GM23248 (cell line): ENCODE results near the gene EFNB2. TPM values are rescaled to one million over a fixed set of nuclear protein-coding genes. Genes with fewer than 3 reads are reported as not detected.

ENCODE experiments used
- DNase-seq: peaks from one replicate; pipeline ENCODE4 v3.0.0-alpha.2; 2015
- H2AFZ ChIP-seq: fragments of 200-600 bp; sonication (generic); 2 replicates; pipeline ENCODE4 v1.6.1; 2016; ENCODE audit warnings: antibody characterized with exemption
- H3F3A ChIP-seq: fragments of 200-600 bp; sonication (generic); 2 replicates; pipeline ENCODE4 v1.6.1; 2016; ENCODE audit warnings: mild to moderate bottlenecking, antibody characterized with exemption, mixed run types; ENCODE audit not compliant: insufficient read depth
- H3K27ac ChIP-seq: fragments of 200-600 bp; sonication (generic); 2 replicates; pipeline ENCODE4 v1.5.1; 2016; ENCODE audit warnings: mild to moderate bottlenecking
- H3K27me3 ChIP-seq: fragments of 200-600 bp; sonication (generic); replicated peaks from 2 replicates; pipeline ENCODE4 v1.6.1; 2016; ENCODE audit warnings: mild to moderate bottlenecking; ENCODE audit not compliant: insufficient read depth
- H3K36me3 ChIP-seq: fragments of 200-600 bp; sonication (generic); 2 replicates; pipeline ENCODE4 v1.6.1; 2016; ENCODE audit warnings: low read depth, mild to moderate bottlenecking
- H3K4me1 ChIP-seq: fragments of 200-600 bp; sonication (generic); 2 replicates; pipeline ENCODE4 v1.6.1; 2016; ENCODE audit warnings: mild to moderate bottlenecking; ENCODE audit not compliant: insufficient read depth
- H3K4me2 ChIP-seq: fragments of 200-600 bp; sonication (generic); one replicate; pipeline ENCODE4 v1.6.1; 2016; ENCODE audit warnings: mild to moderate bottlenecking; ENCODE audit not compliant: unreplicated experiment
- H3K4me3 ChIP-seq: fragments of 200-600 bp; sonication (generic); 2 replicates; pipeline ENCODE4 v1.5.1; 2016; ENCODE audit warnings: mild to moderate bottlenecking
- H3K79me2 ChIP-seq: fragments of 200-600 bp; sonication (generic); 2 replicates; pipeline ENCODE4 v1.6.1; 2016; ENCODE audit warnings: mild to moderate bottlenecking; ENCODE audit not compliant: insufficient read depth
- H3K9ac ChIP-seq: fragments of 200-600 bp; sonication (generic); 2 replicates; pipeline ENCODE4 v1.6.1; 2016; ENCODE audit warnings: mild to moderate bottlenecking
- H3K9me2 ChIP-seq: fragments of 200-600 bp; sonication (generic); 2 replicates; pipeline ENCODE4 v1.6.1; 2016; ENCODE audit warnings: mixed run types, mild to moderate bottlenecking, moderate library complexity; ENCODE audit not compliant: insufficient read depth
- H3K9me3 ChIP-seq: fragments of 200-600 bp; sonication (generic); one replicate; pipeline ENCODE4 v1.6.1; 2017; ENCODE audit warnings: low read depth
- H4K20me1 ChIP-seq: fragments of 200-600 bp; sonication (generic); 2 replicates; pipeline ENCODE4 v1.6.0; 2016; ENCODE audit not compliant: insufficient read depth
- EZH2 ChIP-seq: fragments of 200-600 bp; sonication (generic); IDR thresholded peaks from 2 replicates; pipeline ENCODE4 v1.6.1; 2018; ENCODE audit warnings: antibody characterized with exemption, mild to moderate bottlenecking; ENCODE audit not compliant: insufficient read depth, poor library complexity, severe bottlenecking
- EZH2phosphoT487 ChIP-seq: fragments of 200-600 bp; sonication (generic); IDR thresholded peaks from 2 replicates; pipeline ENCODE4 v1.6.1; 2018; ENCODE audit warnings: antibody characterized with exemption, moderate library complexity, mild to moderate bottlenecking, low read depth; ENCODE audit not compliant: insufficient read depth
- WGBS, 2 experiments: methylation state at CpG; one replicate each; pipeline ENCODE4 v1.1.6; 2015 to 2017; ENCODE audit warnings: low lambda C conversion rate in 2 of 2, low coverage in 1 of 2; ENCODE audit errors: missing lambda C conversion rate in 2 of 2; 5-methylcytosine and 5-hydroxymethylcytosine counted together
- in situ Hi-C: fragments of 300-500 bp; cut with MboI; formaldehyde crosslinking; loops from 2 replicates; pipeline ENCODE4 v1.15.0; 2020
- polyA plus RNA-seq: library from polyadenylated mRNA; unstranded; fragments of >200 nt; fragmentation: Nextera tagmentation; extraction: Ambion mirVana; gene quantifications from 2 replicates; pipeline ENCODE4 v1.2.1, GENCODE V29; 2016
- total RNA-seq: library from RNA; depleted of rRNA; stranded (reverse); fragments of >200 nt; shearing (Covaris generic); gene quantifications from 2 replicates; pipeline ENCODE4 v1.2.3, GENCODE V29; 2014

EFNB2 gene
- total and polyA plus RNA-seq, 2 experiments from 2014 or later, result 0.06 to 0.43 TPM

GRCh38 chr13:106464076-106464475, 71.4 kb downstream of the EFNB2 start:
- Histone ChIP-seq H3K9me3 (no peaks in the 10 kb centered on the region), H3K36me3 (no peaks in the 10 kb centered on the region), H3K79me2 (no peaks in the 10 kb centered on the region), H3K4me2 (no peak overlapping the region), H3K27me3 (peaks cover 16% of the 10 kb centered on the region), H3F3A (no peaks in the 10 kb centered on the region), H3K9ac (no peak overlapping the region), H3K9me2 (no peaks in the 10 kb centered on the region), H3K27ac (no peak overlapping the region), H3K4me3 (no peak overlapping the region), H2AFZ (no peak overlapping the region), H3K4me1 (no peaks in the 10 kb centered on the region), H4K20me1 (no peaks in the 10 kb centered on the region)
- no peak for DNase-seq
- in situ Hi-C loops, result no loop called here
- TF ChIP-seq EZH2phosphoT487 (no peak), EZH2 (no peak)
- WGBS, 2 experiments, result 68 to 70% methylated on average over 4 of the region's 4 CpGs

- H4K20me1 ChIP-seq, result no peaks in the 10 kb centered on the region
- no peak for DNase-seq
- no peaks in the 10 kb centered on the region for H3F3A ChIP-seq
- H3K9me3 ChIP-seq, result no peaks in the 10 kb centered on the region
- no peak for TF ChIP-seq EZH2phosphoT487
- 53 to 54% methylated on average over 3 of the region's 3 CpGs for WGBS, 2 experiments
- no peaks in the 10 kb centered on the region for H3K79me2 ChIP-seq
- no peaks in the 10 kb centered on the region for H3K9me2 ChIP-seq
- in situ Hi-C loops, result no loop called here
- H3K4me2 ChIP-seq, result no peak overlapping the region
- no peaks in the 10 kb centered on the region for H3K4me1 ChIP-seq
- H3K27me3 ChIP-seq, result peaks cover 26% of the 10 kb centered on the region
- no peak overlapping the region for H3K27ac ChIP-seq
- H3K4me3 ChIP-seq, result no peak overlapping the region
- H3K36me3 ChIP-seq, result no peaks in the 10 kb centered on the region
- no peak overlapping the region for H3K9ac ChIP-seq
- no peak overlapping the region for H2AFZ ChIP-seq
Observed at GRCh38 chr13:106462710-106463109, 72.8 kb downstream of the EFNB2 start.

GRCh38 chr13:106455777-106456176, 79.7 kb downstream of the EFNB2 start:
- H3K9me2 ChIP-seq, result no peaks in the 10 kb centered on the region
- TF ChIP-seq EZH2 (no peak), EZH2phosphoT487 (no peak)
- H3K4me3 ChIP-seq, result no peak overlapping the region
- no peaks in the 10 kb centered on the region for H3K79me2 ChIP-seq
- in situ Hi-C loops, result no loop called here
- H4K20me1 ChIP-seq, result no peaks in the 10 kb centered on the region
- no peaks in the 10 kb centered on the region for H3F3A ChIP-seq
- no peak overlapping the region for H3K4me2 ChIP-seq
- 11 to 13% methylated on average over 3 of the region's 3 CpGs for WGBS, 2 experiments
- H3K9ac ChIP-seq, result no peak overlapping the region
- peaks cover 41% of the 10 kb centered on the region for H3K27me3 ChIP-seq
- H2AFZ ChIP-seq, result no peak overlapping the region
- H3K4me1 ChIP-seq, result no peaks in the 10 kb centered on the region
- H3K27ac ChIP-seq, result no peak overlapping the region
- no peaks in the 10 kb centered on the region for H3K36me3 ChIP-seq
- H3K9me3 ChIP-seq, result no peaks in the 10 kb centered on the region
- DNase-seq, result no peak

DNA sequence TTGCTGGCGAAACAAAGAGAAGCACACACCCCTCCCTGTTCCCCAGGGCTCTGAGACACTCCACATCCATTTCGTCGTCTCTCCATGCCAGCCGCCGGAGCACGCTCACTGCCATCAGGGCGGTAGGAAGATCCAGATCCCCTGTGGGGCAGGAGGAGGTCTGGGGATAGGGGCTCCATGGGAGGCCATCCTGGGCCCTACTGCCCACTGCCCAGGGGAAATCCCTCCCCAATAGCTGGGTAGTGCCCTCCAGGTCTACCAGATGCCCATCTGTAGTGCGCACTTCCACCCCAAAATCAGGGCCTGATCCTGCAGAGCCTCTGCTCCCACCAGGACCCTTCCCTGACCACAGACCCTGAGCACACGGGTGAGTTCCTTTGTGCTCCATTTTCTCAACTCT, 80.3 kb downstream of the EFNB2 start:
- H3K9ac ChIP-seq, result no peak overlapping the region
- no peak for DNase-seq
- no peak for TF ChIP-seq EZH2
- no peak for TF ChIP-seq EZH2phosphoT487
- H3K79me2 ChIP-seq, result no peaks in the 10 kb centered on the region
- in situ Hi-C loops, result no loop called here
- H3F3A ChIP-seq, result no peaks in the 10 kb centered on the region
- no peaks in the 10 kb centered on the region for H3K9me2 ChIP-seq
- no peak overlapping the region for H3K4me2 ChIP-seq
- H3K4me3 ChIP-seq, result no peak overlapping the region
- H3K27me3 ChIP-seq, result peaks cover 41% of the 10 kb centered on the region
- H3K36me3 ChIP-seq, result no peaks in the 10 kb centered on the region
- H2AFZ ChIP-seq, result no peak overlapping the region
- no peaks in the 10 kb centered on the region for H3K4me1 ChIP-seq
- no peaks in the 10 kb centered on the region for H3K9me3 ChIP-seq
- H3K27ac ChIP-seq, result no peak overlapping the region
- H4K20me1 ChIP-seq, result no peaks in the 10 kb centered on the region
- WGBS, 2 experiments, result 55 to 59% methylated on average over 9 of the region's 9 CpGs

GRCh38 chr13:106453101-106453500, 82.4 kb downstream of the EFNB2 start:
- no peaks in the 10 kb centered on the region for H3K79me2 ChIP-seq
- no peaks in the 10 kb centered on the region for H3K4me1 ChIP-seq
- H3K4me2 ChIP-seq, result no peak overlapping the region
- no peaks in the 10 kb centered on the region for H4K20me1 ChIP-seq
- H3K27me3 ChIP-seq, result peaks cover 31% of the 10 kb centered on the region
- no peaks in the 10 kb centered on the region for H3K9me3 ChIP-seq
- H2AFZ ChIP-seq, result no peak overlapping the region
- H3K9ac ChIP-seq, result no peak overlapping the region
- H3K27ac ChIP-seq, result no peak overlapping the region
- WGBS, 2 experiments, result 60 to 75% methylated on average over 7 of the region's 7 CpGs
- H3F3A ChIP-seq, result no peaks in the 10 kb centered on the region
- no peak overlapping the region for H3K4me3 ChIP-seq
- in situ Hi-C loops, result no loop called here
- TF ChIP-seq EZH2phosphoT487 (no peak), EZH2 (no peak)
- no peaks in the 10 kb centered on the region for H3K36me3 ChIP-seq
- no peak for DNase-seq
- no peaks in the 10 kb centered on the region for H3K9me2 ChIP-seq
